Fibroblast of mammary gland (primary cell): ENCODE measurements around the gene PKP1.

Experiments used
- DNase-seq: peaks from one replicate; pipeline ENCODE4 v3.0.0-alpha.2; 2010; ENCODE audit warnings: low read depth
- H3K4me3 ChIP-seq: 2 replicates; pipeline ENCODE4 v1.5.1; 2011; ENCODE audit warnings: low read depth, mild to moderate bottlenecking, low read length, moderate library complexity; ENCODE audit not compliant: control insufficient read depth
- CTCF ChIP-seq: conservative IDR thresholded peaks from 2 replicates; pipeline ENCODE4 v1.5.1; 2011; ENCODE audit warnings: low read depth, low read length, inconsistent platforms; ENCODE audit not compliant: control insufficient read depth, insufficient read depth

The PKP1 gene

GRCh38 chr1:201295346-201295745 lies 12.0 kb downstream of the PKP1 start:
- TF ChIP-seq CTCF, result no peak
- H3K4me3 ChIP-seq, result no peak overlapping the region
- DNase-seq, result no peak

- H3K4me3 ChIP-seq, result no peak overlapping the region
- peak; percentile 81 for DNase-seq
Measured at GRCh38 chr1:201295861-201296260, 12.6 kb downstream of the PKP1 start.

GRCh38 chr1:201296352-201296751 lies 13.0 kb downstream of the PKP1 start:
- DNase-seq, result no peak
- no peak for TF ChIP-seq CTCF
- no peak overlapping the region for H3K4me3 ChIP-seq

More at GRCh38 chr1:201295861-201296260, 12.6 kb downstream of the PKP1 start:
- no peak for TF ChIP-seq CTCF

GRCh38 chr1:201298396-201299381 lies 15.4 kb downstream of the PKP1 start:
- peak; percentile 39 for DNase-seq
- H3K4me3 ChIP-seq, result no peak overlapping the region
- no peak for TF ChIP-seq CTCF

GRCh38 chr1:201299968-201300367 lies 16.7 kb downstream of the PKP1 start:
- no peak for TF ChIP-seq CTCF
- no peak overlapping the region for H3K4me3 ChIP-seq
- peak; percentile 47 for DNase-seq

GRCh38 chr1:201300641-201301040 lies 17.3 kb downstream of the PKP1 start:
- H3K4me3 ChIP-seq, result no peak overlapping the region
- DNase-seq, result no peak
- TF ChIP-seq CTCF, result no peak
